ENCODE results near the gene SYCP3.
A peak's percentile ranks its signal among the peaks of the same experiment; 100 is the strongest.

The SYCP3 gene

GRCh38 chr12:101761781-101762180 lies 22.5 kb upstream of the SYCP3 start:
- Histone ChIP-seq H3K36me3 (ENCODE audit: control insufficient read depth in 1 of 2, insufficient read depth in 2 of 2, low read depth in 1 of 2, low read length in 2 of 2) (peaks cover 8 to 73% of the 10 kb centered on the region in 2 experiments), H2BK15ac (ENCODE audit: low read depth, poor library complexity, severe bottlenecking) (no peak overlapping the region)
- 98% methylated on average over 3 of the region's 4 CpGs for WGBS

GRCh38 chr12:101761350-101761749 lies 22.1 kb upstream of the SYCP3 start:
- no peaks in the 10 kb centered on the region for H3K27me3 ChIP-seq (ENCODE audit: control insufficient read depth in 1 of 2, insufficient read depth in 1 of 2, low read length in 2 of 2)
- no peak overlapping the region for H4K8ac ChIP-seq (ENCODE audit: low read length)
- peak; percentile 17 for DNase-seq
- no peak overlapping the region for H3K4me2 ChIP-seq (ENCODE audit: low read length, poor library complexity, severe bottlenecking)
- H3K79me1 ChIP-seq (replicated peaks; ENCODE audit: low read length, poor library complexity, severe bottlenecking): no peaks in the 10 kb centered on the region
- no peak overlapping the region for H3K18ac ChIP-seq (ENCODE audit: low read depth in 1 of 2, low read length in 2 of 2)
- H2BK12ac ChIP-seq (ENCODE audit: low read length in 2 of 2): no peak overlapping the region
- no peak overlapping the region for H4K91ac ChIP-seq (ENCODE audit: low read length)
- H3K36me3 ChIP-seq (ENCODE audit: control insufficient read depth in 1 of 2, insufficient read depth in 2 of 2, low read depth in 1 of 2, low read length in 2 of 2): peaks cover 10 to 72% of the 10 kb centered on the region in 2 experiments
- H3K4me3 ChIP-seq (ENCODE audit: insufficient read depth in 1 of 2, low read depth in 1 of 2, low read length in 2 of 2): no peak overlapping the region
- WGBS: 83% methylated on average over 2 of the region's 5 CpGs
- H3K23ac ChIP-seq (ENCODE audit: low read length in 2 of 2): no peak overlapping the region
- H3K9ac ChIP-seq (ENCODE audit: low read length): no peak overlapping the region
- no peak overlapping the region for H2AK5ac ChIP-seq (ENCODE audit: low read length, severe bottlenecking)
- H2BK5ac ChIP-seq (ENCODE audit: low read depth, low read length, poor library complexity, severe bottlenecking): no peak overlapping the region
- H3K27ac ChIP-seq (ENCODE audit: low read length, poor library complexity, severe bottlenecking): no peak overlapping the region
- no peaks in the 10 kb centered on the region for H3K4me1 ChIP-seq (ENCODE audit: control insufficient read depth, insufficient read depth, low read depth, low read length)
- H2AFZ ChIP-seq (ENCODE audit: low read depth, low read length): no peak overlapping the region
- no peak overlapping the region for H3K14ac ChIP-seq (ENCODE audit: low read length in 2 of 2)
- no peaks in the 10 kb centered on the region for H3K9me3 ChIP-seq (ENCODE audit: control insufficient read depth, low read length)
- H2BK120ac ChIP-seq (ENCODE audit: low read depth, low read length): no peak overlapping the region
- H3K4ac ChIP-seq (ENCODE audit: low read depth in 1 of 2, low read length in 2 of 2): no peak overlapping the region
- H2BK15ac ChIP-seq (ENCODE audit: low read depth, poor library complexity, severe bottlenecking): no peak overlapping the region

More at GRCh38 chr12:101761781-101762180, 22.5 kb upstream of the SYCP3 start:
- Histone ChIP-seq H4K91ac (ENCODE audit: low read length) (no peak overlapping the region), H2BK5ac (ENCODE audit: low read depth, low read length, poor library complexity, severe bottlenecking) (no peak overlapping the region), H3K14ac (ENCODE audit: low read length in 2 of 2) (no peak overlapping the region), H3K27me3 (ENCODE audit: control insufficient read depth in 1 of 2, insufficient read depth in 1 of 2, low read length in 2 of 2) (no peaks in the 10 kb centered on the region), H3K23ac (ENCODE audit: low read length in 2 of 2) (no peak overlapping the region), H3K4me3 (ENCODE audit: insufficient read depth in 1 of 2, low read depth in 1 of 2, low read length in 2 of 2) (no peak overlapping the region), H3K9ac (ENCODE audit: low read length) (no peak overlapping the region), H3K4ac (ENCODE audit: low read depth in 1 of 2, low read length in 2 of 2) (no peak overlapping the region), H3K18ac (ENCODE audit: low read depth in 1 of 2, low read length in 2 of 2) (no peak overlapping the region), H2BK12ac (ENCODE audit: low read length in 2 of 2) (no peak overlapping the region), H4K8ac (ENCODE audit: low read length) (no peak overlapping the region), H2AFZ (ENCODE audit: low read depth, low read length) (no peak overlapping the region), H3K79me1 (replicated peaks; ENCODE audit: low read length, poor library complexity, severe bottlenecking) (no peaks in the 10 kb centered on the region), H2AK5ac (ENCODE audit: low read length, severe bottlenecking) (no peak overlapping the region), H2BK120ac (ENCODE audit: low read depth, low read length) (no peak overlapping the region), H3K9me3 (ENCODE audit: control insufficient read depth, low read length) (no peaks in the 10 kb centered on the region), H3K27ac (ENCODE audit: low read length, poor library complexity, severe bottlenecking) (no peak overlapping the region), H3K4me2 (ENCODE audit: low read length, poor library complexity, severe bottlenecking) (no peak overlapping the region), H3K4me1 (ENCODE audit: control insufficient read depth, insufficient read depth, low read depth, low read length) (no peaks in the 10 kb centered on the region)
- no peak for DNase-seq

GRCh38 chr12:101759396-101760047 lies 20.3 kb upstream of the SYCP3 start:
- Histone ChIP-seq H3K4ac (ENCODE audit: low read depth in 1 of 2, low read length in 2 of 2) (no peak overlapping the region), H2BK120ac (ENCODE audit: low read depth, low read length) (no peak overlapping the region), H3K27ac (ENCODE audit: low read length, poor library complexity, severe bottlenecking) (no peak overlapping the region), H4K8ac (ENCODE audit: low read length) (no peak overlapping the region), H3K4me1 (ENCODE audit: control insufficient read depth, insufficient read depth, low read depth, low read length) (no peaks in the 10 kb centered on the region), H3K14ac (ENCODE audit: low read length in 2 of 2) (no peak overlapping the region), H3K27me3 (ENCODE audit: control insufficient read depth in 1 of 2, insufficient read depth in 1 of 2, low read length in 2 of 2) (no peaks in the 10 kb centered on the region), H3K36me3 (ENCODE audit: control insufficient read depth in 1 of 2, insufficient read depth in 2 of 2, low read depth in 1 of 2, low read length in 2 of 2) (peaks cover 10 to 73% of the 10 kb centered on the region in 2 experiments), H3K4me2 (ENCODE audit: low read length, poor library complexity, severe bottlenecking) (no peak overlapping the region), H4K91ac (ENCODE audit: low read length) (no peak overlapping the region), H3K4me3 (ENCODE audit: insufficient read depth in 1 of 2, low read depth in 1 of 2, low read length in 2 of 2) (no peak overlapping the region), H2AFZ (ENCODE audit: low read depth, low read length) (no peak overlapping the region), H2BK12ac (ENCODE audit: low read length in 2 of 2) (no peak overlapping the region), H3K18ac (ENCODE audit: low read depth in 1 of 2, low read length in 2 of 2) (no peak overlapping the region), H2BK5ac (ENCODE audit: low read depth, low read length, poor library complexity, severe bottlenecking) (no peak overlapping the region), H3K9me3 (ENCODE audit: control insufficient read depth, low read length) (no peaks in the 10 kb centered on the region), H3K23ac (ENCODE audit: low read length in 2 of 2) (no peak overlapping the region), H3K79me1 (replicated peaks; ENCODE audit: low read length, poor library complexity, severe bottlenecking) (no peaks in the 10 kb centered on the region), H3K9ac (ENCODE audit: low read length) (no peak overlapping the region), H2AK5ac (ENCODE audit: low read length, severe bottlenecking) (no peak overlapping the region), H2BK15ac (ENCODE audit: low read depth, poor library complexity, severe bottlenecking) (no peak overlapping the region)
- DNase-seq: peak; percentile 47
- 81% methylated on average over 5 of the region's 5 CpGs for whole genome bisulfite sequencing

- no peak overlapping the region for H3K4me3 ChIP-seq (ENCODE audit: insufficient read depth in 1 of 2, low read depth in 1 of 2, low read length in 2 of 2)
- H3K23ac ChIP-seq (ENCODE audit: low read length in 2 of 2): no peak overlapping the region
- no peaks in the 10 kb centered on the region for H3K27me3 ChIP-seq (ENCODE audit: control insufficient read depth in 1 of 2, insufficient read depth in 1 of 2, low read length in 2 of 2)
- no peak overlapping the region for H3K18ac ChIP-seq (ENCODE audit: low read depth in 1 of 2, low read length in 2 of 2)
- no peak overlapping the region for H2AFZ ChIP-seq (ENCODE audit: low read depth, low read length)
- H3K9me3 ChIP-seq (ENCODE audit: control insufficient read depth, low read length): no peaks in the 10 kb centered on the region
- no peak overlapping the region for H2BK5ac ChIP-seq (ENCODE audit: low read depth, low read length, poor library complexity, severe bottlenecking)
- H3K36me3 ChIP-seq (ENCODE audit: control insufficient read depth in 1 of 2, insufficient read depth in 2 of 2, low read depth in 1 of 2, low read length in 2 of 2): peaks cover 11 to 92% of the 10 kb centered on the region in 2 experiments
- no peak overlapping the region for H3K9ac ChIP-seq (ENCODE audit: low read length)
- H3K4me1 ChIP-seq (ENCODE audit: control insufficient read depth, insufficient read depth, low read depth, low read length): no peaks in the 10 kb centered on the region
- no peak overlapping the region for H4K8ac ChIP-seq (ENCODE audit: low read length)
- H3K4ac ChIP-seq (ENCODE audit: low read depth in 1 of 2, low read length in 2 of 2): no peak overlapping the region
- no peak for DNase-seq
- 100% methylated on average over 3 of the region's 4 CpGs for WGBS
- no peak overlapping the region for H2BK120ac ChIP-seq (ENCODE audit: low read depth, low read length)
- H3K14ac ChIP-seq (ENCODE audit: low read length in 2 of 2): no peak overlapping the region
- H4K91ac ChIP-seq (ENCODE audit: low read length): no peak overlapping the region
- H3K27ac ChIP-seq (ENCODE audit: low read length, poor library complexity, severe bottlenecking): no peak overlapping the region
- no peak overlapping the region for H3K4me2 ChIP-seq (ENCODE audit: low read length, poor library complexity, severe bottlenecking)
- H2BK12ac ChIP-seq (ENCODE audit: low read length in 2 of 2): no peak overlapping the region
- no peaks in the 10 kb centered on the region for H3K79me1 ChIP-seq (replicated peaks; ENCODE audit: low read length, poor library complexity, severe bottlenecking)
- H2BK15ac ChIP-seq (ENCODE audit: low read depth, poor library complexity, severe bottlenecking): no peak overlapping the region
- H2AK5ac ChIP-seq (ENCODE audit: low read length, severe bottlenecking): no peak overlapping the region
These were observed 10.9 kb upstream of the SYCP3 start for GRCh38 chr12:101750152-101750551.
